ENCODE data around the gene ACKR1.

The ACKR1 gene, protein sequence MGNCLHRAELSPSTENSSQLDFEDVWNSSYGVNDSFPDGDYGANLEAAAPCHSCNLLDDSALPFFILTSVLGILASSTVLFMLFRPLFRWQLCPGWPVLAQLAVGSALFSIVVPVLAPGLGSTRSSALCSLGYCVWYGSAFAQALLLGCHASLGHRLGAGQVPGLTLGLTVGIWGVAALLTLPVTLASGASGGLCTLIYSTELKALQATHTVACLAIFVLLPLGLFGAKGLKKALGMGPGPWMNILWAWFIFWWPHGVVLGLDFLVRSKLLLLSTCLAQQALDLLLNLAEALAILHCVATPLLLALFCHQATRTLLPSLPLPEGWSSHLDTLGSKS

DNA sequence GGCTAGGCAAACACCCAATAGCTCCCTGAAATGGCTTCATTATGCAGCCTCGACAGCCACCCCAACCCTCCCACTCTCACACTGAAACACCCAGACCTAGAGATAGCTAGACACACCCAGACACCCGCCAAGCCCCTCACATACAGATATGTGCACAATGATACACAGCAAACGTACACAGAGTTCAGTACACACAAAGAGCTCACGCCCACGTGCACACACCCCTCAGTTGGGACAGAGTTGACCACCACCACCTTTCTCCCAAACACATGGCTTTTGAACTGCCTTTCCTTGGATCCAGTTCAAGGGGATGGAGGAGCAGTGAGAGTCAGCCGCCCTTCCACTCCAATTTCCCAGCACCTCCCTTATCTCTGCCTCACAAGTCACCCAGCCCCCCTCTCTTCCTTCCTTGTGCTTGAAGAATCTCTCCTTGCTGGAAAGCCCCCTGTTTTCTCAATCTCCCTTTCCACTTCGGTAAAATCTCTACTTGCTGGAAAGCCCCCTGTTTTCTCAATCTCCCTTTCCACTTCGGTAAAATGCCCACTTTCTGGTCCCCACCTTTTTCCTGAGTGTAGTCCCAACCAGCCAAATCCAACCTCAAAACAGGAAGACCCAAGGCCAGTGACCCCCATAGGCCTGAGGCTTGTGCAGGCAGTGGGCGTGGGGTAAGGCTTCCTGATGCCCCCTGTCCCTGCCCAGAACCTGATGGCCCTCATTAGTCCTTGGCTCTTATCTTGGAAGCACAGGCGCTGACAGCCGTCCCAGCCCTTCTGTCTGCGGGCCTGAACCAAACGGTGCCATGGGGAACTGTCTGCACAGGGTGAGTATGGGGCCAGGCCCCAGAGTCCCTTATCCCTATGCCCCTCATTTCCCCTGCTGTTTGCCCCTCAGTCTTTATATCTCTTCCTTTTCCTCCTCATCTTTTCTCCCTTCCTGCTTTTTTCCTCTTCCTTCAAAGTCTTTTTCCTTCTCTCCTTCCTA lies at the start of gene ACKR1:
TSS of gene ACKR1 (plus strand) at position 715 of the 981 bp plus-strand sequence. CDS start at position 800, 85 bp downstream.
- no peak for DNase-seq (ENCODE audit: low read depth in 1 of 2, low spot score in 1 of 2)

DNA sequence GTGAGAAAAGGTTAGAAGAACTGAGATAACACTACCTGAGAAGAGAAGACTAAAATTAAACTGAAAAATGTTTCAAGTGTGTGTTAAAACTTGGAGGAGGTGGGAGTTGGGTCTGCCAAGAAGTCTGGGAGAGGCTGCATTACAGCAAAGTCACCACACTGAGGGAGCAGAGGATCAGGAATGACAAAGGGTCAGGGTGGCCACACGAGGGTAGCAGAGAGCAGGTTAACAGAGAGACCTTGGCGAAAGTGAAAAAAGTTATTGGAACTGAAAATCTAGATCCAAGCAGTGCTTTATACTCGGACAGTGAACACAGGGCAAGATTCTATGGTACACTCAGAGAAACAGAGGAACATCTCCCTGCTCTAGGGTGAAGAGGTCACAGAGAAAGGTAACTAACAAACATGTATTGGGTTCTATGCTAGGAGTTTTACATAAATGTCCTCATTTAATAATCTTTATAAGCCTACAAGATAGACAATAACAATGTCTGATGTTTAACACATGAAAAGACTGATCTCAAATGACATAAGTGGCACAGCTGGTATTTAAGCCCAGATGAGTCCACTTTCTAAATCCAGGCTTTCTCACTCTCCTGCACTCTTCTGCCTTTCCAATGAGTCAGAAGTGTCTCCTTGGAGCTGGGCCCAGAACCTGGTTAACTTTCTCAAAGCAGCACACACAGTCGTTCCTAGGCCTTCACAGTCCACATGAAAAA lies 43.5 kb upstream of the ACKR1 start:
- DNase-seq (ENCODE audit: low read depth in 1 of 2, low spot score in 1 of 2) = peak; percentile 17 to 32

DNA sequence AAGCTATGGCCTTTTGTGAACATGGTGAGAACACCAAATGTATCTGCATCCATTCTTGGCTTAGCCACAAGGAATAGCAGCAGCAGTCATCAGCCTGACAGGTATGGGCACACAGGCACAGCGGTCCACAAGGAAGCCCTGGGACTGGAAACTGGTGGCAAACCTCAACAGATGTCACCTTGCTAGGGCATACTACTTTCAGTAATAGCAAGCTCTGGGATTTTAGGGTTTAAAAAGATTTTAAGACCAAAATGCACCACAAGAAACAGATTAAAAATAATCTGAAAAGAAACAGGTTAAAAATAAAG lies 43.0 kb upstream of the ACKR1 start:
- DNase-seq (ENCODE audit: low read depth in 1 of 2, low spot score in 1 of 2) = no peak

DNA sequence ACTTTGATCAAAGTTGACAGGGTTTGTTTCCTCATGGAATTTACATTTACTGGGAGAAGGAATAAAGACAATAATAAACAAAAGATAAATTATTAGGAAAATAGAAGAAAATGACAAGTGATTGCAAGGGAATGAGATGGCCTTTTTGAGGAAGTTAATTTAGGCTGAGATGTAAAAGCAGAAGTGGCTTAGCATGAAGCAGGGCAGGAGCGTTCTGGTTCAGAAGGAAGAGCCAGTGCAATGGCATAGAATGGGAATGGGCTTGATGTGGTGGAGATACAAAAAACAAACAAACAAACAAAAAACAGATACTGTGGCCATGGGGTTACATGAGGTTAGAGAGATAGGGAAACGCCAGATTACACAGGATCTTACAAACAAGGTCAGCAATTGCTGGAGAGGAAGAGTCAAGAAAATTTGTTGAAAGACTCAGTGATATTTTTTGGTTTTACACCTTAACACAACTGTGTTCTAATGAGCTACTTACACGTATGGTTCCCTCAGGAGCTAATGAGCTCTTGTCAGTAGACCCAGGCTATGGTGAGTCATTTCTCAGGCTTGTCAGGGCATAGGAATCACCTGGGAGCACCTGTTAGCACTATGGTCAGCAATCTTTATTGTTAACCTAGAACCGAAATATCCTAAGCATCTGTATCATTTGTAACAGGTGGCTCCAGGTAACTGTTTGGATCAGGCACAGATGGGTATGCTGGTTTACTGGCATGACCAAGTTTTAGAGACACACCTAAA lies 42.0 kb upstream of the ACKR1 start:
- no peak for DNase-seq (ENCODE audit: low read depth in 1 of 2, low spot score in 1 of 2)

DNA sequence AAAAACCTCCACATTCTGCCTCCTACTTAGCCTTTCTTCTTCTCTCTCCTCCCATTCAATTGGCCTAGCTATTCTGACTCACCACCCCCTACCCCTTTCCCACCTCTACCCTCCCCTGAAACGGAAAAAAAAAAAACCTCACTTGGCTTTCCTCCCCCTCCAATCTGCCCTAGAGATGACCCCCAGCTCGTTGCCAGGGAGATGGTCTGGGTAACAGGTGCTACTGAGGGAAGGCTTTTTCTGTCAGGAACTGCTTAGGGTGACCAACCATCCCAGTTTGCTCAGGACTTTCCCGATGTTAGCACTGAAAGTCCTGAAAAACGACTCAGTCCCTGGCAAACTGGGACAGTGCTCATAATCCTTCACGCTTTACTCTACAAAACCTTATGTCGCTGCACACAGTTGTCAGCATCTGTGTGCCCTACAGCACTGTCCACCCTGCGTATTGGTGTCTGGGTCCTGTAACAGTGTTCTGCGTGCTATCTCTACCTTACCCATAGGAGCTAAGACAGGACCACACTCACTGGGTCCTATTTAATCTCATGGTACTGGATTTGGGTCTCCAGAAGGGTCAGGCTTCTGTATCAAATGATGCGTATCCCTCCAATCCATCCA lies 41.0 kb upstream of the ACKR1 start:
- no peak for DNase-seq (ENCODE audit: low read depth in 1 of 2, low spot score in 1 of 2)

DNA sequence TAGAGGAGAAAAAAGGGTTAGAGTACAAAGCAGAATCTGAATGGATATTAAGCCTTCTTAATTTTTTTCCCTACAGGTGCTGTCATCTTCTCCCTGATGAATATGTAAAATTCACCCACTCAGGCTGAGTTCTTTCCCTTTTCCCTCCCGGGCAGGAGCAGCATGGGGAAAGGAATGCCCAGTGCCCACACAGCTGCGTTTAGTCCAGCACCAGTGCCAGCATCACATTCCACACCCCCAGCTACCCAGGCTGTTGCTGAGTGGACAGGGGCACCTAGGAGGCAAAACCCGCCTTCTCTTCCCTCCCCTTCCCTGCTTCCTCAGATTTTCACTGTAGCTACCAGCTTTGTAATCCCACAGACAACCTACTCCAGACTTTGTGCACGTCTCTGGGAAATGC lies 36.6 kb upstream of the ACKR1 start:
- DNase-seq (ENCODE audit: low read depth in 1 of 2, low spot score in 1 of 2) = no peak

DNA sequence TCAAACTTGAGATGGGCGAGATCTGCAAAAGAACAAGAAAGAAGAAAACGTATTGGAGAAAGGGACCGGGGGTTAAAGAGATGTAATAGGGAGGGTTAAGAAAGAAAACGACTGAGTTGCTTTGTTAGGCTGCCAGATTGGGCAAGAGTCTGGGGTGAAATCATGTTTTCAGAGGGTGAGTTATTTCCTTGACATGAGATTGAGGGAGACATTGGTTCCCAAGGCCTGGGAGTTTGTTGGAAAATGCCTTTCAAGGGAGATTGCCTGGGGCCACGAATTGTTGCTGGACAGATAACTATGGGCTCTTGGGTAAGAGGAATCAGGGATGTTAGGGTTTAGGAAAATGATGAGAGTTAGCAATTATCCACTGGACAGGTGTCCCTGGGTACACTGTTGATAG lies 34.0 kb upstream of the ACKR1 start:
- no peak for DNase-seq (ENCODE audit: low read depth in 1 of 2, low spot score in 1 of 2)

DNA sequence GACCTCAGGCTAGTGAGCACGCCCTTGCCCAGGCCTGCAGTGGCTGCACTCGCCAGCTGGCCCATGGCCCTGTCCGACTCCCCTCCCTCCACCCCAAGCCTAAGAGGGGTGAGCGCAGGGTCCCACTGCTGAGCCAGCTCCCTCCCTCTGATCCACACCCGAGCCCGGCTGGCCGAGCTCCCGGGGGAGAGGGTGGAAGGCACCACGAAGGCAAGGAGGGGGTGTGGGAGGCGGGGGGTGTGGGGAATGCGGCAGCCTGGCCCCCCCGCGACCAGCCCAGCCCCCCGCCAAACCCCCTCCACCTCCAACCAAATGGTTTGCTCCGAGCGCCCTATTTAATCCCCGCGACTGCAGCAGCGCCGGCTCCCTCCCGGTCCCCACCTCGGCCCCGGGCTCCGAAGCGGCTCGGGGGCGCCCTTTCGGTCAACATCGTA lies 33.4 kb upstream of the ACKR1 start, which contains the start of gene CADM3:
TSS of gene CADM3 (plus strand) at position 362 of the 434 bp plus-strand sequence. CDS start 151 bp downstream, outside the sequence.
- DNase-seq (ENCODE audit: low read depth in 1 of 2, low spot score in 1 of 2) = no peak

DNA sequence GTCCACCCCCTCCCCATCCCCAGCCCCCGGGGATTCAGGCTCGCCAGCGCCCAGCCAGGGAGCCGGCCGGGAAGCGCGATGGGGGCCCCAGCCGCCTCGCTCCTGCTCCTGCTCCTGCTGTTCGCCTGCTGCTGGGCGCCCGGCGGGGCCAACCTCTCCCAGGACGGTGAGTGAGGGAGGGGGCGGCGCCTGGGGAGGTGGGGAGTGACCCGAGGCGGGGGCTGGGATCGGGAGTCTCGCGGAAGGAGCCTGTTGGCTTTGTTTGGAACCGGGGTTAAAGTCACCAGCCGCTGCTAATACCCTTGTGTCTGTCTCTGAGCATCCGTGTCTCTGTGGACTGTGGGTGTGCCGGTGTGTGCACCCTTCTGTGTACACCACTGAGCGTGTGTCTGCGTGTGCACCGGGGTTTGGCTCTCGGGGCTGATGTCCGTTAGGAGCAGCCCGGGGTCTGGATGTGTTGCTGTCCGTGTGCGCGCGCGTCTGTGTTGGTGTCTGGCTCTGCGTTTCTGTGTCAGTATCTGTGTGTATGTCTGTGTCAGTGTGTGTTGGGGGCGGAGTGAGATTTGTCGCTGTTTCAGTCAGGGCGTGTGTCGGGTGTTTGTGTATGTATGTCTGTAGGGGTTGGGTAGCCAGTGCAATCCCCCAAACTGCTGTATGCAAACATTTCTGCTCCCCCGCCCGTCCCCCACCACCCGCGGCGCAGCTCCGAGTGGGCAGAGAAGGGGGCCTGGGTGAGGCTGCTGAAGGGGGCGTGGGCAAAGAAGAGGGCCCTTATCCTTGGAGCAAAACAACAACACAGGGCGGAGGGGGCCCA lies 32.8 kb upstream of the ACKR1 start:
- DNase-seq (ENCODE audit: low read depth in 1 of 2, low spot score in 1 of 2) = no peak

DNA sequence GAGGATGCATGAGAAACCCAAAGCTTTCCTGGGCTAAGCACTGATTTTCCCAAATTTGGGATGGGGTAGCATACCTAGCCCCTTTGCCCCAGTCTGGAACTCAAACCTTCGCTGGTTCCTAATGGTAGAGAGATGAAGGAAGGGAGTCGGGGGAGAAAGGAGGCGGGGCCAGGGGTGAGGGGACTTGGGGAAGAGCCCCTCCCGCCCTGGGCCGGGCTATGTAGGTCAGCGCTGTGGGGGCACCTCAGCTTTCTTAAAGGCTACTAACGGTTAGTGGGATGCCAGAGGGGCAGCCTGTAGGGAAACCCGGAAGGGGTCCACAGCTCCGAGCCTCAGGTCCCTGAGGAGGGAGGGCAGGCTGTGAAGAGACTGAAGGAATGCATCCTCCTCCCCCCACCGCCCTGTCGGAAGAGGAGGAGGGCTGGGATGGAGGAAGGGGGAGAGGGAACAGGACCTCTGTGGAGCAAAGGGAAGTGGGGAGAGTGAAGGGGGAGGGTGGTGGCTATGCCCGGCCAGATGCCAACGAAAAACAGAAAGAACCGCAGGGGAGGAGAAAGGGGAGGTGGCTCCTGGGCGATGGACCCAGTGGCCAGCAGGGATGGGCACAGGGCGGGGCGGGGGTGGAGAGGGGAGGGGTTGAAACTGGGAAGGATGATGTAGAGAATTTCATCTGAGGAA lies 31.9 kb upstream of the ACKR1 start:
- DNase-seq (ENCODE audit: low read depth in 1 of 2, low spot score in 1 of 2) = no peak

DNA sequence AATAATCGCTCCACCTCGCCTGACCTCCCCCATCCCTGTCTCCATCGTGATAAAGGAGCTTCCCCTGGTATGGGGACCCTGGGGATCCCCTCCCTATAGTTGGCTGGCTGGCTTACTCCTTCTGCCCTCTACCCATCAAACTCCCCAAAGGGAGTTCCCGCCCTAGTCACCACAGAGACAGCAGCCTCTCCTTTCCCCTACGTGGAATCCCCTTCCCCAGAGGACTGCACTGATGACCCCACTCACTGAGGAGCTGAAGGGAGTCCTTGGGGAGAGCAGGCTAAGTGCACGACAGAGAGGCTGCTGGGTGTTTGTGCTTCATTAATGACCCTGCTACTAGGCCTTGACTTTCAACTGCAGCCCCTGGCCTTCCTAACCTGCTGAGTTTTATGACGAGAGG lies 31.4 kb upstream of the ACKR1 start:
- DNase-seq (ENCODE audit: low read depth in 1 of 2, low spot score in 1 of 2) = no peak

DNA sequence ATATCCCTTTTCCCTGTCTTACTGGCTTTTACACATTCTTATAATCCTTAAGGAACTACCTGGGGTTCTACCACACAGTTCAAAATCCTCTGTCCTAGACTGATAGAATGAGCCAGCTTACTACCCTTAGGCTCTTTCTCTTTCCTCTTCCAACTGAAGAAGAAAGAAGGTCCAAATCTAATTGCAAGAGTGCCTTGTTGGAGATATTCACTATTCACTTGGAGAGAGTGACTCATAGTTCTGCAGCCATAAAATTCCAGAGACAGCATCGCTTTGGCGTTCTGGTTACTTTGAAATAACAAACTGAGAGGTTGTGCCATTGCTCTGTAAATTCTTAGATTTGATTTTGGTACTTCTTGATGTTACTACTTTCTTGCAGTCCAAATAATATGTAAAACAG lies 29.1 kb upstream of the ACKR1 start:
- DNase-seq (ENCODE audit: low read depth in 1 of 2, low spot score in 1 of 2) = no peak

DNA sequence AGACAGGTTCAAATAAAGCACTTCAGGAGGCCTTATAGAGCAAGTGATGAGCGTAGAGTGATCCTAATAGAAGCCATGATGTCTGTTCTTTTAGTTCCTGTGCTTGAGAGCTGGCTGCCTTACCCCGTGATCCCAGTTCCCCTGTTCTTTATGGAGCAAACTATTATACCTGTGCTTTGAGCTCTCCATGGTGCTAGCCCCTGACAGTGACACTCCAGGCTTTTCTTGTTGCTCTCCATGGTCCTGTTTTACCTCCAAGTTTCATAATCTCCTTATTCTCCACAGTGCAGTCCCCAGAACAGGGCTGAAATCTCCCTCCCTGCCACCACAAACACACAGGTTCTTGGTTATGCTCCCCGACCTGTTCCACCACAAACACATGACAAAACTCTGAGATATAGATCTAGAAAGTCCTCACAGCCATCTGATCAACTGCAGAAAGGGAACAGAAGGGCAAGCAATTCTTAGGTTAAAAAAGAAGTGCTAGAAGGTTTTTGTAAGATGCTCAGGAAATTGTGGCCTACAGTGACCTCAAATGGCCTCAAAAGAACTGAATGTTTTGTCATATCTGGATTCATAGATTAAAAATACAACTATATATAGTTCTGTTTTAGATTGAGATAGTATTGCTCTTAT lies 27.3 kb upstream of the ACKR1 start:
- DNase-seq (ENCODE audit: low read depth in 1 of 2, low spot score in 1 of 2) = no peak

DNA sequence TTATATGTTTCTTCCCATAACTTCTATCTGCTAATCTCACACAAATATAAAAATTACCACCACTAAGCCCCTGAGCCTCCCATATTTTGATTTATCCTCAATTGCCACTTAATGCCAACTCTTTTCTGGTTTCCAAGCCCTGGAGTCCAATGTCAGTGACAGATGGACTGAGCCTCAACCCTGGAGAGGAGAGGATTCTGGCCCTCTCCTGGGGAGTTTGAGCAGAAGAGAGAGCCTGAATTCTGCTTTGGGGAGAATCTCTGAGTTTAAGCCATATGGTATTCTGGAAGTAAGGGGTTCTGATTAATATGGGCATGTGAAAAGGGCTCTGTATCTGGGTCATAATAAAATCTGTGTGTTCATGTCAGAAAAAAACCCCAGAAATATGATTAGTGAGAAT lies 24.8 kb upstream of the ACKR1 start:
- DNase-seq (ENCODE audit: low read depth in 1 of 2, low spot score in 1 of 2) = no peak

DNA sequence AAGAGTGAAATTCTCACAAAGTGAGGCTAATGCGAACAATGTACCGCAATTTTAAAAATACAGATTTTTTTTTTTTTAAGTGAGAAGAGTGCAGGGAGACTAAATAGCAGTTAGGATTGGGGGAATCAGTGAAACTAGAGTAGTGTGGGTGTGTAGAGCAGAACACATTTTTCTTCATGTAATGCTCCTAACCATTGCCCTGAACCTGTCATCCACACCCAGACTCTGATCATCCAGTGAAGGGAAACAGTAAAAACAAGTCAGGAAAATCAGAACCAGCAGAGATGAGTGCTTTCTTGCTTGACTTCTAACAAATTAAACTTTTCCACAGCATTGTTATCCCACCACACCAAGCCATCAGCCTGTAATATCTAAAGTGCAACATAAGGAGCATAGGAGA lies 24.2 kb upstream of the ACKR1 start:
- no peak for DNase-seq (ENCODE audit: low read depth in 1 of 2, low spot score in 1 of 2)

DNA sequence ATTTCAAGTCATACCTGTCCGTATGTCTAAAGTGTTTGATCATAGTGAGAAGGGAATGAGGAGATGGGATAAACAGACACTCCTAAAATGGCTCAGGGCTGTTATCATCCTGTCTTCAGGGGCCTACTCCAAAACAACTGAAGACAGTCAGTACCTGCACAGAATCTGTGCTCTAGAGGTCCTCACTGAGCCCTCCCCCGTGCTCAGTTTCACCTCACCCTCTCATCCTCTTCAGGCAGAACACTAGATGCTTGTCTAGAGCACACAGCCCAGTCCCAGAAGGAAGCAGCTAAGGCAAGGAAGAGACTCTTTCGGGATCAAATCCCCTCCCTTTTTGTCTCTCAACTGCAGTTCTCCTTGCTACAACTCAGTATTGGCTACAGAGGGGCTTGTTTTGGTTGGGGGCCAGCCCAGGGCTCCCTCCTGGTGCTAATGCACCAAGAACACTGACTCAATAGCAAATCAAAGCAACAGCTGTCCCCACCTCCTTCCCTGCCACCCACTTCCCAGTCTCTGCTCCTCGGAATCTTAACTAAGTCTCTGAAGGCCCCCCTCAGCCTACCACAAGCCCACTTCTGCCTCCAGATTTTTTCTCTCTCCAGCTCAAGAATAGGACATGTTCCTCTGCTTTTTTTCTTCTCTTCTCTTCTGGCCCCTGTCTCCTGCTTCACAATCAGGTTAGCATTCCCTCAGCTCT lies 23.2 kb upstream of the ACKR1 start:
- DNase-seq (ENCODE audit: low read depth in 1 of 2, low spot score in 1 of 2) = no peak

DNA sequence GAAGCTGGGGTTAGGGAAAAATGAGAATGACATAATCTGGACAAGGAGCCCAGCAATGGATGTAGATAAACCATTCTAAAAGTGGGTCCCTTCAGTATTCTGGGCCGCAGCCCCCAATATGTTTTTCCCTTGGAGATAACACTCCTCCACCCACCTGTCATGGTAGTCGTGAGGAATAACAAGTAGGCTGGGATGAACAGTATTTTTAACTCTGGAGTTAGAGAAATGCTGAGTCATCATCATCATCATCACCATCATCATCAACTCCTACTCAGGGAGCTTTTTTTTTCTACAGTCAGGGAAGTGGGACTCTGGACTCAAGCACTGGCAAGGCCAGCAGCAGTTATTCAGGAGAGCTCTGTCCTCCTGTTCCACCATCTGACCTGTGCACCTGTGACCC lies 20.5 kb upstream of the ACKR1 start:
- no peak for DNase-seq (ENCODE audit: low read depth in 1 of 2, low spot score in 1 of 2)

DNA sequence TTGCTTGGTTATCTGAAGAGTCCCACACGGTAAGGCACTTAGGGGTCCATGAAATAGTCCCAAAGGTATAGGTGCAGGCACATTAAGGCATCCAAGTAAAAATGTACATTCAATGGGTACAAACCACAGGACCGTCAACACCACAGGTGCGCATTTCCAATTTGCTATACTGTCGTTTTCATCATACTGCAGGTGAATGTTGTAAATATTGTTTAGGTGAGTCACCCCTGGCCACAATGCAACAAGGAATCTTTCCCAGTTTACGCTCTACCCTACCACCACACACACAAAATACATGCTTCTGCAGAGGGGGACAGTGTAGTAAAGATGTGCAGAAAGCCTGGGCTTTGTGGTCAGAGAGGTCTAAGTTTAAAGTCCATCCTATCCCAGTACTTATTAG lies 19.6 kb upstream of the ACKR1 start:
- no peak for DNase-seq (ENCODE audit: low read depth in 1 of 2, low spot score in 1 of 2)

Data from activated T-helper 1 cell treated with anti-CD3 and anti-CD28 coated beads, Interleukin-2, amount 50 U/mL, for 16 hours (primary cell).